ENCODE measurements around the gene TBC1D16. TPM values are rescaled to one million over a fixed set of nuclear protein-coding genes. Genes with fewer than 3 reads are reported as not detected.

TBC1D16 gene
- total RNA-seq, 1 experiment from 2014 or later, result 85.8 TPM

DNA sequence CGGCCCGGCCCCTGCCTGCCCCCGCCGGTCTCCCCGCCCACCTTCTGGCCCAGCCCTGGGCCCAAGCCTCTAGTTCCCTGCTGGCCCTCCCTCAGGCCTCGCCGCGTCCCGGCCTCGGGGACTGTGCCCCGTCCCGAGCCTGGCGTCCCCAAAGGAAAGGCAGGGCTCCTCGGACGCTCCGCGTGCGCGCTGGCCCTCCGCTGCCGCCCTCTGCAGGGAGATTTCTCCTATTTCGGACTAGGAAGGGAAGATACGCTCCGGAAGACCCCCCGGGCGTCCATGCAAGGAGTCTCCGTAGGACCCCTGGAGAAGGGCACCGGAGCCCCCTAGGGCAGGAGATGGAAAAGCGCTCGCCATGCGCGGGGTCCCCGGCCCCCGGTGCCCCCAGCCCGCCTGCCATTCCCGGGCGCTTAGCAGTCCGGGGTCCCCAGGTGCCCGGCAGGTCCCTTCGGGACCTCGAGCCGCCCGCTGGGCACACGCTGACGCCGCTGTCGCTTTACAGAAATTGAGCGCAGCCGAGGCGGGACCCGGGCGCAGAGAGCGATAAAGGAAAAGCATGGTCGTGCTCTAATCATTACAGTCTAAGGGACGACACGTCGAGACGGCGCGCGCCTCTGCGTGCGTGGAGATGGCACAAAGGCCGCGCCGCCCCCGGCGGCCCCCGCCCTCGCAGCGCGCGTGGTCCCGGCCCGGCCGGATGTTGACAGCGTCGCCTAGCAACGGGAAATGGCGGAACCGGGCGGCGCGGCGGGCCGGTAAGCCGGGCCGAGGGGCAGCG, 454 bp upstream of the TBC1D16 start, which contains the start of gene CCDC40:
Gene CCDC40 (plus strand): TSS at position 706 of the 778 bp plus-strand sequence. CDS start 21 bp downstream, at position 727.
- H2BK15ac ChIP-seq (ENCODE audit: low read depth, low read length), result no peak within 1 kb of the TSS
- H4K91ac ChIP-seq (ENCODE audit: insufficient read length, low read depth, low read length), result no peak within 1 kb of the TSS
- Mint-ChIP-seq H3K27me3 (ENCODE audit: low read depth) (no peaks in the 10 kb centered on the region), H3K36me3 (ENCODE audit: insufficient read depth in 1 of 3, low read depth in 3 of 3) (peaks cover 5 to 15% (median 7%) of the 10 kb centered on the region in 3 experiments; a peak in 5 of 7 replicates), H3K9me3 (no peaks in the 10 kb centered on the region), H3K27ac (peak within 1 kb of the TSS; percentile 43 to 98 (median 90); a peak in 4 of 7 replicates), H3K4me3 (peak within 1 kb of the TSS; percentile 95 to 96), H3K4me1 (peaks cover 29 to 37% of the 10 kb centered on the region in 2 experiments)
- no peaks in the 10 kb centered on the region for H3K9me3 ChIP-seq (ENCODE audit: control insufficient read depth, low read depth, low read length)
- no peaks in the 10 kb centered on the region for H3K27me3 ChIP-seq (ENCODE audit: insufficient read depth, low read length)
- no CpG with 5 or more reads among the region's 89 CpGs for WGBS (ENCODE audit: extremely low coverage, insufficient read length, low lambda C conversion rate)
- H3K27ac ChIP-seq (ENCODE audit: insufficient read length, low read depth, low read length), result no peak within 1 kb of the TSS
- H3K79me2 ChIP-seq (ENCODE audit: insufficient read depth, low read length), result peaks cover 25% of the 10 kb centered on the region; the same call in 1 of the 2 replicates
- peak within 1 kb of the TSS; percentile 94 for H3K18ac ChIP-seq (ENCODE audit: insufficient read length, low read depth, low read length)
- no peak within 1 kb of the TSS for H2BK20ac ChIP-seq (ENCODE audit: low read depth, low read length, poor library complexity, severe bottlenecking)
- H3K79me1 ChIP-seq (ENCODE audit: insufficient read depth, low read depth, low read length, poor library complexity, severe bottlenecking), result peaks cover 4% of the 10 kb centered on the region
- H3K23ac ChIP-seq (ENCODE audit: insufficient read length, low read depth, low read length), result no peak within 1 kb of the TSS
- H3K56ac ChIP-seq (ENCODE audit: insufficient read length, low read depth, low read length), result no peak within 1 kb of the TSS
- DNase-seq, result peak; percentile 90
- no peak within 1 kb of the TSS for H2BK12ac ChIP-seq (ENCODE audit: insufficient read length, low read depth, low read length)
- H3T11ph ChIP-seq (ENCODE audit: low read length), result no peak within 1 kb of the TSS
- H3K4ac ChIP-seq (ENCODE audit: low read depth, low read length), result no peak within 1 kb of the TSS
- peak within 1 kb of the TSS; percentile 91 for H3K4me2 ChIP-seq (ENCODE audit: insufficient read depth, insufficient read length, low read length)
- H2AK5ac ChIP-seq (ENCODE audit: insufficient read length, low read length), result no peak within 1 kb of the TSS
- no peak within 1 kb of the TSS for H4K8ac ChIP-seq (replicated peaks; ENCODE audit: insufficient read length, low read depth, low read length)
- peaks cover 2% of the 10 kb centered on the region for H4K20me1 ChIP-seq (ENCODE audit: control insufficient read depth, insufficient read depth, insufficient read length)
- TF ChIP-seq, protein P1, sequence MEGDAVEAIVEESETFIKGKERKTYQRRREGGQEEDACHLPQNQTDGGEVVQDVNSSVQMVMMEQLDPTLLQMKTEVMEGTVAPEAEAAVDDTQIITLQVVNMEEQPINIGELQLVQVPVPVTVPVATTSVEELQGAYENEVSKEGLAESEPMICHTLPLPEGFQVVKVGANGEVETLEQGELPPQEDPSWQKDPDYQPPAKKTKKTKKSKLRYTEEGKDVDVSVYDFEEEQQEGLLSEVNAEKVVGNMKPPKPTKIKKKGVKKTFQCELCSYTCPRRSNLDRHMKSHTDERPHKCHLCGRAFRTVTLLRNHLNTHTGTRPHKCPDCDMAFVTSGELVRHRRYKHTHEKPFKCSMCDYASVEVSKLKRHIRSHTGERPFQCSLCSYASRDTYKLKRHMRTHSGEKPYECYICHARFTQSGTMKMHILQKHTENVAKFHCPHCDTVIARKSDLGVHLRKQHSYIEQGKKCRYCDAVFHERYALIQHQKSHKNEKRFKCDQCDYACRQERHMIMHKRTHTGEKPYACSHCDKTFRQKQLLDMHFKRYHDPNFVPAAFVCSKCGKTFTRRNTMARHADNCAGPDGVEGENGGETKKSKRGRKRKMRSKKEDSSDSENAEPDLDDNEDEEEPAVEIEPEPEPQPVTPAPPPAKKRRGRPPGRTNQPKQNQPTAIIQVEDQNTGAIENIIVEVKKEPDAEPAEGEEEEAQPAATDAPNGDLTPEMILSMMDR (conservative IDR thresholded peaks at IDR 0.05), result peak; percentile 20; the same call in 1 of the 3 replicates
- H2BK5ac ChIP-seq (ENCODE audit: insufficient read length, low read length), result no peak within 1 kb of the TSS
- H3K14ac ChIP-seq (ENCODE audit: insufficient read depth, low read length), result peak within 1 kb of the TSS; percentile 96
- no peak within 1 kb of the TSS for H2AFZ ChIP-seq (ENCODE audit: low read length)
- H3K23me2 ChIP-seq (ENCODE audit: insufficient read length, low read depth, low read length, poor library complexity, severe bottlenecking), result peaks cover 12% of the 10 kb centered on the region
- no peak within 1 kb of the TSS for H2BK120ac ChIP-seq (ENCODE audit: low read depth, low read length, poor library complexity, severe bottlenecking)
- H3K4me1 ChIP-seq (ENCODE audit: insufficient read depth, low read length), result no peaks in the 10 kb centered on the region; the same call in 1 of the 2 replicates
- H4K5ac ChIP-seq (ENCODE audit: insufficient read length, low read depth, low read length), result no peak within 1 kb of the TSS
- H3K9ac ChIP-seq (ENCODE audit: extremely low read depth, insufficient read length, low read length), result peak within 1 kb of the TSS; percentile 79
